HG03066 (cell line): Measurements from ENCODE around the gene ANKRD2.
"Not testable (repeated sequence)": the region's sequence is repeated elsewhere in the genome, so short reads cannot be mapped to it uniquely, and the experiment has no call there.

Experiments used
- ATAC-seq: cut with Tn5 transposase; IDR thresholded peaks from one replicate; pipeline ENCODE4 v1.9.1; 2021; ENCODE audit warnings: low read depth; ENCODE audit not compliant: unreplicated experiment

The ANKRD2 gene

DNA sequence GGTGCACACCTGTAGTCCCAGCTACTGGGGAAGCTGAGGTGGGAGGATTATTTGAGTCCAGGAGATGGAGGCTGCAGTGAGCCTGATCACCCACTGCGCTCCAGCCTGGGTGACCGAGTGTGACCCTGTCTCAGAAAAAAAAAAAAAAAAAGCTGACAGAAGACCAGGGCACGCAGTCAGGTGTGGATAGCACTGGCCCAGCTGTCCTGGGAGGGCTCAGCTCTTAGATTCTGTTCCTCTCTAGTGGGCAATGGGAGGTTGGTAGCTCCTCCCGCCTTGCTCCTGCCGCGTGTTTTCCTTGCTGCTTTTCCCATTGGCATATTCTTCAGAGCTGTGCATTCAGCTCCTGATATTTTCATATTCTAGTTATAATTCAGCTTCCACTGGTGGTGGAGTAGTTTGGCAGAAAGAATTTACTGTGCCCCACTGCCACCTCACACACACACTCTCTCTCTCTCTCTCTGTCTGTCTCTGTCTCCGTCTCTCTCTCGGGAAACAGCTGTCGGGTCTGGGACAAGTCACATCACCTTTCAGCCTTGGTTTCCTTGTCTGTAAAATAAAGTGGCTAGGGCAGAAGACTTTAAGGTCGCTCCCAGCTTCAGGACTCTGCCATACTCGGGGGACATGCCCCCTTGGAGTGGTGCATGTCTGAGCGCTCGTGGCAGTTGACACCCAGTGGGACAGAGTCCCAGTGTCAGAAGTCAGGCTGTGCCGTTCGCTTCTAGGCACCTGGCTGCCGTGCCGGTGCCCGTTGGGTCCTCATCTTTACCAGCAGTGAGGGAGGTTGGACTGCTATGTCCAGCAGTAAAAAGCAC is 25.9 kb upstream of the ANKRD2 start:
- no peak for ATAC-seq

DNA sequence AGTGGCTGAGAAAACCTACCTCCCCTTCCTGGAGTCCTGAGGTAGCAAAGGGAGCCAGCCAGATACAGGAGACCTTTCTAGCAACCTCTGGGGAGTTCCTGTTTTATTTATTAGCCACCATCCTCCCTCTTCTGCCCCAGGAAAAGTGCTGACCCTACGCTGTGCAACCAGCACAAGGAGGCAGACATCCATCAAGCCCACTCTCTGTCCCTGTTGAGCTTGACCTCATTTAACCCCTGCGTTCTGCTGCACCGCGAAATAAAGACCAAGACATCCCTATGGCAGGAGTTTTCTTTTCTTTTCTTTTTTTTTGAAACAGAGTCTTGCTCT is 25.3 kb upstream of the ANKRD2 start:
- no peak for ATAC-seq

DNA sequence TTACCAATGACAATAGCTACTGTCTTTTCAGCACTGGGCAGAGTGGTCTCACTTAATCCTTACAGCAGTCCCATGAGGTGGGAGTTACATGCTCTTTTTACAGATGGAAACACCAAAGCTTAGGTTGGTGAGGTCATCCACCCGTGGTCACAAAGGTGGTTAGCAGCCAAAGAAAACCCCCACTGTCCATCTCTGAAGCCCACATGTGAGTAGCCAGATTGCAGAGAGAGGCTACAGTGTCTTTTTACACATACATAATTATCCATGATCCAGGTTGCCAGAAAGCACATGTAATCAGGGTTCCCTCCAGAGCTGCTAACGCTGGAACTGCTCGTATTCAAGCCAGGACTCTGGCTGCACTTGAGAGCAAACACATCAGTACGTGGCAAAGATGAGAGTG is 24.6 kb upstream of the ANKRD2 start:
- ATAC-seq: no peak

DNA sequence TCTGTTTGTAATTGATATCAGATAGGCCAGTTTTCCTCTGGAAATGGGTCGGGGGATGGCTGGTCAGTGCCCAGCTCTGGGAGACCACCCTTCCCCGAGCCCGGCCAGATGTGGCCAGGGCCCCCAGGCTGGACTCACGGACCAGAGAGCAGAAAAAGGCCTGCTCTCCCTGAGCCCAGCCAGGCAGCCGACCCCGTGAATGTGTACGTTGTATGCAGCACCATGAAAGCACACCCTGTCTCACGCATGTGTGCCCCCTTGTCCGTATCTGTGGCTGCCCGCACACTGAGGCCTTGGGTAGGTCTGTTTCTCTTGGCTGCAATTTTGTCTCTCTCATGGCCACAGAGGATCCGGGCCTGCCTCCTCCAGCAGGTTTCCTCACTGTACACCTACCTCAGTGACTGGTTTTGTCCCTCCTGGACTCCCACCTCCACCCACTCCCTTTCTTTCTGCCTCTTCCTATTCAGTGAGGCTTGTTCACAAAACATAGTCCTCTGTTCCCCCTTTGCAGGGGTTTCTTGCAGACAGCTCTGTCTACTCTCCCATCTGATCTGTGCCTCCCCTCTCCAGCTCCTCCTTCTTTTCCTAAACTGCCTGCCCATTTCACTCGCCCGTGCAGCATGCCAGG is 23.6 kb upstream of the ANKRD2 start:
- ATAC-seq: no peak

DNA sequence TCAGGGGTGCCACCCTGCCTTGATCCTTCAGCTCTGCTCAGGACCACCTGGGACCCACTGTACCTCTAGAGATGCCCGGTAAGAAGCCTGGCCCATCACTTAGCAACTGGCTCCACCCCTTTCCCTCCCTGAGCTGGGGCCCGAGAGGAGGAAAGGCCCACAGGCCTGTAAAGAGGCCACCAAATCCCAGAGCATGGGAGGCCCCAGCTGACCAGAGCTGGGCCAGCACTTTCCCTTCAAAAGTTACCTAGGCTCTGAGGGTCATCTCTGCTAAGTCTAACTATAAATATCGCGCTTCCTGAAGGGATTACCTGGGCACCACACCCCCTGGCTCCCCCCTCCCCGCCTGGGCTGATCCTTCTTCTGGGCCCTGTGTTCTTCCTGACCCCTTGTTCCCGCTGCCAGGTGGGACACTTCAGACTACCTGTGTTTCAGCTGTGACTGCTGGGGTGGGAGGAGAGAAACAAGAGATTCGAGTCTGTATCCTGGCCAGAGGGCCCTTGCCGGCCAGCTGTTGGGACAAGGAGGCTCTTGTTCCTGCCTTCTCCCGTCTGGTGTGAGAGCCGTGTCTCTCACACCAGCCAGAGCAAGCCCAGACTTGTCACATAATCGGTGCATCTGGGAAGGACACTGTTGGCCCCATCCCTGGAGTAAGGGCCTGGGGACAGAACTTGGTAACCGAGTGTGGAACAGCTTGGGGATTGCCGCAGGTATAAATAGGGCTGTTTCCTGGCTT is 22.8 kb upstream of the ANKRD2 start:
- no peak for ATAC-seq

DNA sequence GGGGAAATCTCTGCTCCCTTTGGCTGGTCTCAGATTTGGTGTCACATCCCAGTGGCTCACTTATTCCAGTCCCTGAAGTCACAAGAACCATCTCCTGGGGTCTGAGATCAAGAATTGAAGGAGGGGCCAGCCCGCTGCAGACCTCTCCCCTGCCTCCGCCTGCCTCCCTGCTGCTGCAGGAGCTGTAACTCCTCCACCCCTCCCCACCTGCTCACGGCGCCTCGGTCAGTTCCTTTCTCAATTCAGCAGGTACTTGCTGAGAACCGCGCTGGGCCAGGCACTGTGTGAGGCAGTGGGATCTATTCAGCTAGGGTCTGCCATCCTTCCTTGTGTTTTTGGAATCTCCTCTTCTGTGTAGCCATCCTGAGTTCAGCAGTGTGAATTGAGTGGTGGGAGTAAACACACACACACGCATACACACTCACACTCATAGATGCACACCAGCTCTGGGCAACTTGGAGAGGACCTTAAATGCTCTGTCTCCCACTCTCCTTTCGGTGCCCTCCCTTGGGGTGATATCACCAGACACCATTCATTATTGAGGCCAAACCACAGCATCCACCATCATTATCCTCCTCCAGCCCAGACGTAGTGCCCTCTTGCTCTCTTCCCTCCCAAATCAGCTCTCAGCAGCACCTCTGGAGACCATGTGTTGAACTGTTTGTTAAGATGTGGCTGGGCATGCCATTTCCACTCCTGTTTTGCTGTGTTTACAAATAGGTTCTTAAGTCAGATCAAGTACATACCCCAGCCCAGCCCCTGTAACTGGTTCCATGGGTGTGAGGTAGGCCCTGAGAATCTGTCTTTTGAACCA is 22.0 kb upstream of the ANKRD2 start:
- ATAC-seq: no peak

DNA sequence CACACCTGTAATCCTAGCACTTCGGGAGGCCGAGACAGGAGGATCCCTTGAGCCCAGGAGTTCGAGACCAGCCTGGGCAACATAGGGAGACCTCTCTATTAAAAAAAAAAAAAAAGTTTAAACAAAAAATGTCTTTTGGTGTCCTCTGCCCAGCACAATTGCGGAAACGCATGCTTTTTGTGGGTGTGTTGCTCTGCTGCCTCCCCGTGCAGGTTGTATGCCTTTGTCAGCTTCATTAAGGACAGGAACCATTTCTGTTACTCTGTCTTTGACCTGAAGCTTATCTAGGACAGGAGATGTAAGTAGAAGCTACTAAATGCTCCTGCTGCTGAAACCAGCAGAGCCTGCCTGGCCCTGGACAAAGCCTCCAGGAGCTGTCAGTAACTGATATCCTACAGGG is 21.3 kb upstream of the ANKRD2 start:
- no peak for ATAC-seq

DNA sequence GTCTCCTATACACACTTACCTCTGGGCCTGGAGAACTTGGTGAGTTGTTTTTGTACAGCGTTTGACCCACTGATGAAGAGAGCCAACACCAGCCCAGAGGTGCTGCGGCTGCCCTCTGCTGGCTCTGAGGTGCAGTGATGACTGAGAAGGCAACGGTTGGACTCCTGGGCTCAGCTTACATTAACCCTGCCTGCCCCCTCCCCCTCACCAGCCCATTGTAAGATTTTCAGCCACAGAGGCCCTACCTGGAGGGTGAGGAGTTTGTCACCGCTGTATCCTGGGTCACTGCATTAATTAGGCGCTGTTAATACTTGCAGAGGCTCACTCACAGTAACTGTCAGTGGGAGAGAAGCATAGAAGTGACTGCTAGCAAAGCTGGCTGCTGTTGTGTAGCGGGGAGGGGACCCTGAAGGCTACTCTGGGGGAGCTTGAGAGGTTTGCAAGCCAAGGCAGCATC is 19.0 kb upstream of the ANKRD2 start:
- peak; percentile 54 for ATAC-seq

DNA sequence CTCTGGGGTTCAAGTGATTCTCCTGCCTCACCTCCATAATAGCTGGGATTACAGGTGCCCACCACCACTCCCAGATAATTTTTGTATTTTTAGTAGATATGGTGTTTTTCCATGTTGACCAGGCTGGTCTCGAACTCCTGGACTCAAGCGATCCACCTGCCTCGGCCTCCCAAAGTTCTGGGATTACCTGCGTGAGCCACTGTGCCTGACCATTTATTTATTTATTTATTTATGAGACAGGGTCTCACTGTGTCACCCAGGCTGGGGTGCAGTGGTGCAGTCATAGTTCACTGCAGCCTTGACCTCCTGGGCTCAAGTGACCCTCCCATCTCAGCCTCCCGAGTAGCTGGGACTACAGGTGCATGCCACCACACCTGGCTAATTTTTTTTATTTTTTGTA is 18.2 kb upstream of the ANKRD2 start:
- not testable (repeated sequence) for ATAC-seq

DNA sequence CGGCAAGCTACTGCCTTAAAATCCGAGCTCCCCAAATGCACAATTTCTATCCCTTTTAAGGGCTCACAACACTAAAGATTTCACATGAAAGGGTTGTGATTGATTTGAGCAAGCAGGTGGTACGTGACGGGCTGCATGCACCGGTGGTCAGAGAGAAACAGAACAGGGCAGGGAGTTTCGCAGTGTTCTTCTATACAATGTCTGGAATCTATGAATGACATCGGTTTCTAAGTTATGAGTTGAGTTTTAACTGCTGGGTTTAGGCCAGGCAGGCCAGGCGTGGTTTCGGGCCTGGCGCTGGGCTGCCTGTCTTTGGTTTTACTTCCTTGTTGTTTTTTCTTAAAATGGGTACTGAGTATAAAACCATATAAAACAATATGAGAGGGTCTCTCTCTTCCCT is 17.0 kb upstream of the ANKRD2 start:
- ATAC-seq: not testable (repeated sequence)

DNA sequence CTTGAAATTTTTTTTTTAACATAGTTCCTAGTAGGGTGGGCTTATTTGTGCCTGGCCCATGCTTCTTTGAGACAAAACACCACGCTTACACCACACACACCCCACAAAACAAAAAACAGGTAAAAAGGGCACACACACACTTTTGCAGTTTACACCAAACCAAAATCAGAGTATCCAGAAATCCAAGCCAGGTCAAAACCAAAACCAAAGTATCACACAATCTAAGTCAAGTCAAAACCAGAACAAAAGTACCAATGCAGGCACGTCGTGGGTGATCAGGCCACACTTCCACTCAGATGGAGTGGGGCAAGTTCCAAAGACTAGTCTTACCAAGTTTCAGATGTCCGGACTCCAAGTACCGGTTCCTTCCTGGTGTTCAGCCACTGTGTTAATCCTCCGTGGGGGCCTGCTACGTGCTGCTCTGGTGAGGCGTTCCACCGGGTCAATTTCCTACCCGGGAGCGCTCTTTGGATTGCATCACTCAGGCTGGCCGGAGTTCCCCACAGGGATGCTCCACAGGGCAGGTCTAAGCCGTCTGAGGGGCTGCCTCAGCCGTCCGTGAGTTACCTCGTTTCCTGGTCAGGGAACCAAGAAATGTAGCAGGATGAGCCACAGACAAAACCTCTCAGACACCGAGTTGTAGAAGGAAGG is 11.7 kb upstream of the ANKRD2 start:
- ATAC-seq: not testable (repeated sequence)

DNA sequence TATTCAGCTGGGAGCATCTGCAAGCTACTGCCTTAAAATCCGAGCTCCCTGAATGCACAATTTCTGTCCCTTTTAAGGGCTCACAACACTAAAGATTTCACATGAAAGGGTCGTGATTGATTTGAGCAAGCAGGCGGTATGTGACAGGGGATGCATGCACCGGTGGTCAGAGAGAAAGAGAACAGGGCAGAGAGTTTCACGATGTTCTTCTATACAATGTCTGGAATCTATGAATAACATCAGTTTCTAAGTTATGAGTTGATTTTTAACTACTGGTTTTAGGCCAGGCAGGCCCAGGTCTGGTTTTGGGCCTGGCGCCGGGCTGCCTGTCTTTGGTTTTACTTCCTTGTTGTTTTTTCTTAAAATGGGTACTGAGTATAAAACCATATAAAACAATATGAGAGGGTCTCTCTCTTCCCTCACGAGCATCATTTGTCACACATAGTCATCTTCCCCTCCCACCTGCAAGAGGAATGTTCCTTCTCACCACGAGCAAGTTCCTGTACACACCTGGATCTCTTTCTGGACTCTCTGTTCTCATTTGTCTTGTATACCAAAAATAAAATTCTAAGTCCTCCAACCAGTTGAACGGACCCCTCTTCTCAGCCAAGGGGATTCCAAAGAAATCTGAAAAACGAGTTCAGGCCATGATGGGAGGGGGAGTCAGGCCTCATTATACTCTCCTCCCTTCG is 11.0 kb upstream of the ANKRD2 start:
- ATAC-seq: not testable (repeated sequence)

DNA sequence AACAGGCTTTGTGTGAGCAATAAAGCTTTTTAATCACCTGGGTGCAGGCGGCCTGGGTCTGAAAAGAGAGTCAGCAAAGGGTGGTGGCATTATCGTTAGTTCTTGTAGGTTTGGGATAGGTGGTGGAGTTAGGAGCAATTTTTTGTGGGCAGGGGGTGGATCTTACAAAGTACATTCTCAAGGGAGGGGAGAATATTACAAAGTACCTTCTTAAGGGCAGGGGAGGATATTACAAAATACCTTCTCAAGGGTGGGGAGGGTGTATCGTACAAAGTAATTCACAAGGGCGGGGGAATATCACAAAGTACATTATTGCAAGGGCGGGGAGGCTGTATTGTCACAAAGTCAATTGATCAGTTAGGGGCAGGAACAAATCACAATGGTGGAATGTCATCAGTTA is 10.2 kb upstream of the ANKRD2 start:
- not testable (repeated sequence) for ATAC-seq

DNA sequence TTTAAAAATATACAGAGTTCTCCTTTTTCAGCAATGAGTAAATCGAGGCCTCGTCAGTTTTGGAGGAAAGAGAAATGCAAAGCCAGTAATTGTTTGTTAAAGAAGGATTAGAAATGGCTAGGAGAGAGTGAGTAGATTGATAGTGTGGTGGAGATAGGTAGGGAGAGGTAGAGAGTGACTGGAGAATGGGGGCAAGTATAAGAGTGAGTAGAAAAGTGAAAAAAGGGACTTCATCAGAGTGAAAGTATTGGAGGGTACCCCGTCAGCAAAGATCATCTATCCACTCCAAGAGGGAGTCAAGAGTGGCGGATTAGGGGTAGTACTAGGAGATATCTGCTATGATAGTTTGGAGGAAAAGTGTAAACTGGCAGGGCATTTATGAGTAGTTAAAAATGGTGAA is 9.2 kb upstream of the ANKRD2 start:
- ATAC-seq: no peak

DNA sequence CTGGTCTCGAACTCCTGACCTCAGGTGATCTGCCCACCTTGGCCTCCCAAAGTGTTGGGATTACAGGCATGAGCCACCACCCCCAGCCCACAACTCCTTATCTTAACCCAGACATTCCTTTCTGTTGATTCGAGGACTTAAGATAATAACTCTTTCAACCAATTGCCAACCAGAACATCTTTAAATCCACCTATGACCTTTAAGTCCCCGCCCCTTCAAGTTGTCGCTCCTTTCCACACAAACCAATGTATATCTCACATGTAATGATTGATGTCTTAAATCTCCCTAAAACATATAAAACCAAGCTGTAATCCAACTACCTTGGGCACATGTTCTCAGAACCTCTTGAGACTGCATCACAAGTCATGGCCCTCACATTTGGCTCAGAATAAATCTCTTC is 7.8 kb upstream of the ANKRD2 start:
- ATAC-seq: no peak

DNA sequence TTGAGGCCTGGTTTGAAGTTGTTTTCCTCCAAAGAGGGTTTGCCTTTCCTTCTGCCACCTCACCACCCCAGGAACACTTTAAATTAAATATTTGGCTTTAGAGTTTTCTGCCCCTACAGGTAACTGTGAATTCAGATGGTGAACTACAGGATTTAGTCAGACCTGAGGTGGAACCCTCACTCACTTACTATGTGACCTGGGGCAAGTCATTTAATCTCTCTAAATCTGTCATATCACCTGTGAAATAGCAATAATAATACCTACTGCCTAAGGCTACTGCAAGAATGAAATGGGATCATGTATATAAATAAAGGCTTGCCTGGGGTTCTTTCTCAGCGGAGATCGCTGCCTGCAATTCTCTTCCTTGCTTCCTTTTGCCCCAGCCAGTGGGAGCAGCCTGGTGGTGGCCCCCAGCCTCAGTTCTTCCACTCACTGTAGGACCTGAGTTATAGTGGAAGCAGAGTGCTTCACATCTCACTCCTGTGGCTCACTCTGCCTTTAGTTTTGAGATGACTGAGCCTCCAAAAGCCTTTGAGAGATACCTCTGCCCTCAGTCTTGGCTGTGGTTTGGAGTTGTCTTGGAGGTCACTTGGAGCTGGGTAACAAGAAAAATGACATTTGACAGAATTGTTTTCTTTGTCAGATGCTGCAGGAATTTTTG is 6.1 kb upstream of the ANKRD2 start:
- ATAC-seq: no peak

DNA sequence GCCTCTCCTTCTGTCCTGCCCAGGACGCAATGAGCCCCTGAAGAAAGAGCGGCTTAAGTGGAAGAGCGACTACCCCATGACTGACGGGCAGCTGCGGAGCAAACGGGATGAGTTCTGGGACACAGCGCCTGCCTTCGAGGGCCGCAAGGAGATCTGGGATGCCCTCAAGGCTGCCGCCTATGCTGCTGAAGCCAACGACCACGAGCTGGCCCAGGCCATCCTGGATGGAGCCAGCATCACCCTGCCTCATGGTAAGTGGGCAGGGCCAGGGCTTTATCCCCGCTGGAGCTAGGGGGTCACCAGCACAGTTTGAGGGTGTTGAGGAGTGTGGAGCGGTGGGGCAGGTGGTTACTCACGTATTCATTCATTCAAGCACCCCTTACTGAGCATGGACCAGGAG is 4.7 kb upstream of the ANKRD2 start:
- ATAC-seq: no peak

DNA sequence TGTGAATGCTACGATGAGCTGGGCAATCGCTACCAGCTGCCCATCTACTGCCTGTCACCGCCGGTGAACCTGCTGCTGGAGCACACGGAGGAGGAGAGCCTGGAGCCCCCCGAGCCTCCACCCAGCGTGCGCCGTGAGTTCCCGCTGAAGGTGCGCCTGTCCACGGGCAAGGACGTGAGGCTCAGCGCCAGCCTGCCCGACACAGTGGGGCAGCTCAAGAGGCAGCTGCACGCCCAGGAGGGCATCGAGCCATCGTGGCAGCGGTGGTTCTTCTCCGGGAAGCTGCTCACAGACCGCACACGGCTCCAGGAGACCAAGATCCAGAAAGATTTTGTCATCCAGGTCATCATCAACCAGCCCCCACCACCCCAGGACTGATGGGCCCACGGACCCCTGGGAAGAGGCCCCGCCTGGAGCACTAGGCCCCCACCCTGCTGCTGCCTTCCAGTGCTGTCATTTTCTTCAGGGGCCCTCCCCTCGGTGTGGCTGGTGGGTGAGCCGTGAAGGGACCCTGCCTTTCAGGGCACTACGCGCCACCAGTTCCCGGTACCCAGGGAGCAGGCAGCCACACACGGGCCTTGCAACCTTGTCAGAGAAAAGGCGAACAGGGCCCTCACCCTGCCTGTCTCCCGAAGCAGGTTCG is 2.3 kb upstream of the ANKRD2 start:
- ATAC-seq: no peak
